Measurements from ENCODE around the gene LUC7L.

LUC7L gene

GRCh38 chr16:180681-181564 is 48.3 kb downstream of the LUC7L start:
- Histone ChIP-seq H3K79me2 (ENCODE audit: insufficient read depth, low read length) (no peaks in the 10 kb centered on the region), H3K36me3 (ENCODE audit: insufficient read depth, low read length) (peaks cover 9% of the 10 kb centered on the region), H3K4me1 (ENCODE audit: insufficient read depth, low read length, severe bottlenecking) (peaks cover 5% of the 10 kb centered on the region), H3K27me3 (ENCODE audit: insufficient read depth, low read length) (no peaks in the 10 kb centered on the region), H3K9ac (ENCODE audit: low read length) (no peak overlapping the region), H3K4me2 (ENCODE audit: low read length) (peak overlapping the region; percentile 48; the same call in 1 of the 2 replicates), H3K27ac (ENCODE audit: low read depth, low read length, poor library complexity, severe bottlenecking) (no peak overlapping the region), H3F3A (ENCODE audit: insufficient read depth, low read length) (no peaks in the 10 kb centered on the region), H3K4me3 (ENCODE audit: low read depth, low read length, poor library complexity, severe bottlenecking) (peak overlapping the region; percentile 16), H2AFZ (ENCODE audit: low read length) (no peak overlapping the region), H4K20me1 (ENCODE audit: insufficient read depth, low read length) (no peaks in the 10 kb centered on the region), H3K9me2 (ENCODE audit: low read depth, low read length) (no peaks in the 10 kb centered on the region), H3K9me3 (ENCODE audit: low read length) (no peaks in the 10 kb centered on the region)
- TF ChIP-seq, protein P1, sequence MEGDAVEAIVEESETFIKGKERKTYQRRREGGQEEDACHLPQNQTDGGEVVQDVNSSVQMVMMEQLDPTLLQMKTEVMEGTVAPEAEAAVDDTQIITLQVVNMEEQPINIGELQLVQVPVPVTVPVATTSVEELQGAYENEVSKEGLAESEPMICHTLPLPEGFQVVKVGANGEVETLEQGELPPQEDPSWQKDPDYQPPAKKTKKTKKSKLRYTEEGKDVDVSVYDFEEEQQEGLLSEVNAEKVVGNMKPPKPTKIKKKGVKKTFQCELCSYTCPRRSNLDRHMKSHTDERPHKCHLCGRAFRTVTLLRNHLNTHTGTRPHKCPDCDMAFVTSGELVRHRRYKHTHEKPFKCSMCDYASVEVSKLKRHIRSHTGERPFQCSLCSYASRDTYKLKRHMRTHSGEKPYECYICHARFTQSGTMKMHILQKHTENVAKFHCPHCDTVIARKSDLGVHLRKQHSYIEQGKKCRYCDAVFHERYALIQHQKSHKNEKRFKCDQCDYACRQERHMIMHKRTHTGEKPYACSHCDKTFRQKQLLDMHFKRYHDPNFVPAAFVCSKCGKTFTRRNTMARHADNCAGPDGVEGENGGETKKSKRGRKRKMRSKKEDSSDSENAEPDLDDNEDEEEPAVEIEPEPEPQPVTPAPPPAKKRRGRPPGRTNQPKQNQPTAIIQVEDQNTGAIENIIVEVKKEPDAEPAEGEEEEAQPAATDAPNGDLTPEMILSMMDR (IDR thresholded peaks at IDR 0.05; ENCODE audit: low read length): no peak
- no peak for TF ChIP-seq EZH2 (IDR thresholded peaks at IDR 0.05; ENCODE audit: borderline replicate concordance, low read length)

DNA sequence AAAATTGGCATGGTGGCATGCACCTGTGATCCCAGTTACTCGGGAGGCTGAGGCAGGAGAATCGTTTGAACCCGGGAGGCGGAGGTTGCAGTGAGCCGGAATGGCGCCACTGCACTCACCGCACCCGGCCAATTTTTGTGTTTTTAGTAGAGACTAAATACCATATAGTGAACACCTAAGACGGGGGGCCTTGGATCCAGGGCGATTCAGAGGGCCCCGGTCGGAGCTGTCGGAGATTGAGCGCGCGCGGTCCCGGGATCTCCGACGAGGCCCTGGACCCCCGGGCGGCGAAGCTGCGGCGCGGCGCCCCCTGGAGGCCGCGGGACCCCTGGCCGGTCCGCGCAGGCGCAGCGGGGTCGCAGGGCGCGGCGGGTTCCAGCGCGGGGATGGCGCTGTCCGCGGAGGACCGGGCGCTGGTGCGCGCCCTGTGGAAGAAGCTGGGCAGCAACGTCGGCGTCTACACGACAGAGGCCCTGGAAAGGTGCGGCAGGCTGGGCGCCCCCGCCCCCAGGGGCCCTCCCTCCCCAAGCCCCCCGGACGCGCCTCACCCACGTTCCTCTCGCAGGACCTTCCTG is 49.1 kb downstream of the LUC7L start, which contains the start of gene HBQ1:
Gene HBQ1 (plus strand): TSS at position 359 of the 575 bp plus-strand sequence. CDS start 28 bp downstream, at position 387.
- Histone ChIP-seq H3K4me3 (ENCODE audit: low read depth, low read length, poor library complexity, severe bottlenecking) (peak within 1 kb of the TSS; percentile 16), H3K27me3 (ENCODE audit: insufficient read depth, low read length) (no peaks in the 10 kb centered on the region), H3K9me3 (ENCODE audit: low read length) (no peaks in the 10 kb centered on the region), H3K4me2 (ENCODE audit: low read length) (peak within 1 kb of the TSS; percentile 48; the same call in 1 of the 2 replicates), H3K9ac (ENCODE audit: low read length) (no peak within 1 kb of the TSS), H3F3A (ENCODE audit: insufficient read depth, low read length) (no peaks in the 10 kb centered on the region), H4K20me1 (ENCODE audit: insufficient read depth, low read length) (no peaks in the 10 kb centered on the region), H3K9me2 (ENCODE audit: low read depth, low read length) (no peaks in the 10 kb centered on the region), H2AFZ (ENCODE audit: low read length) (no peak within 1 kb of the TSS), H3K4me1 (ENCODE audit: insufficient read depth, low read length, severe bottlenecking) (peaks cover 5% of the 10 kb centered on the region), H3K36me3 (ENCODE audit: insufficient read depth, low read length) (peaks cover 6% of the 10 kb centered on the region), H3K79me2 (ENCODE audit: insufficient read depth, low read length) (no peaks in the 10 kb centered on the region), H3K27ac (ENCODE audit: low read depth, low read length, poor library complexity, severe bottlenecking) (no peak within 1 kb of the TSS)
- no peak for TF ChIP-seq EZH2 (IDR thresholded peaks at IDR 0.05; ENCODE audit: borderline replicate concordance, low read length)
- TF ChIP-seq, protein P1 (IDR thresholded peaks at IDR 0.05; ENCODE audit: low read length): no peak

- Histone ChIP-seq H2AFZ (ENCODE audit: low read length) (no peak overlapping the region), H3K36me3 (ENCODE audit: insufficient read depth, low read length) (0 out of 2 replicates have a peak, but pooled peaks cover 1% of the 10 kb centered on the region), H3K4me3 (ENCODE audit: low read depth, low read length, poor library complexity, severe bottlenecking) (no peak overlapping the region), H3K79me2 (ENCODE audit: insufficient read depth, low read length) (no peaks in the 10 kb centered on the region), H3K9me2 (ENCODE audit: low read depth, low read length) (no peaks in the 10 kb centered on the region), H3K9me3 (ENCODE audit: low read length) (no peaks in the 10 kb centered on the region), H3K4me1 (ENCODE audit: insufficient read depth, low read length, severe bottlenecking) (peaks cover 5% of the 10 kb centered on the region), H3K27ac (ENCODE audit: low read depth, low read length, poor library complexity, severe bottlenecking) (no peak overlapping the region), H3K4me2 (ENCODE audit: low read length) (no peak overlapping the region), H4K20me1 (ENCODE audit: insufficient read depth, low read length) (no peaks in the 10 kb centered on the region), H3F3A (ENCODE audit: insufficient read depth, low read length) (no peaks in the 10 kb centered on the region), H3K9ac (ENCODE audit: low read length) (no peak overlapping the region), H3K27me3 (ENCODE audit: insufficient read depth, low read length) (no peaks in the 10 kb centered on the region)
- no peak for TF ChIP-seq EZH2 (IDR thresholded peaks at IDR 0.05; ENCODE audit: borderline replicate concordance, low read length)
- TF ChIP-seq, protein P1 (IDR thresholded peaks at IDR 0.05; ENCODE audit: low read length): no peak
These were observed 49.8 kb downstream of the LUC7L start for GRCh38 chr16:179211-180092.

Data from OCI-LY1 (cell line).